Amygdala (tissue), 56 donors: Measurements from ENCODE around the gene WNT3A.

Experiments used
- DNase-seq, 56 donors: peaks; one replicate each; lab custom pipeline; 2025; lab: John Stamatoyannopoulos, UW

WNT3A gene

DNA sequence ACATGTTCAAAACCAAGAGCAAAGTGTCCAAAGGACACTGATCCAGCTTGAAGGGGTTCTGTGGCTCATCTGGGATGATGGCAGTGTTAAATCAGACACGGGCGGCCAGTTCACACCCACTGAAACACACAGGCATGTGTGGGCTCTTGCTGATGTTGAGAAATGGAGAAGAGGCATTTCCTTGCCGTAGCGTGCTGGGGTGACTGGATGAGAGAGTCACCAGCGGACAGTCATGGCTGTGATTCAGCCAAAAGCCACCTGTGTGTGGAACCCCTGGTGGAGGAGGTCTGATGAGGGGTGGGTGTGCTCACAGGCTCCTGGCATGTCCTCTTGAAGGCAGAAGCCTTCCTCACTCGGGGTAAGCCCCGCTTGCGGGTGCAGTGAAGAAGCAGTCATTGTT is 89.1 kb downstream of the WNT3A start:
- DNase-seq: no peak

- no peak for DNase-seq
Observed at GRCh38 chr1:228096416-228097332, 89.9 kb downstream of the WNT3A start.

DNA sequence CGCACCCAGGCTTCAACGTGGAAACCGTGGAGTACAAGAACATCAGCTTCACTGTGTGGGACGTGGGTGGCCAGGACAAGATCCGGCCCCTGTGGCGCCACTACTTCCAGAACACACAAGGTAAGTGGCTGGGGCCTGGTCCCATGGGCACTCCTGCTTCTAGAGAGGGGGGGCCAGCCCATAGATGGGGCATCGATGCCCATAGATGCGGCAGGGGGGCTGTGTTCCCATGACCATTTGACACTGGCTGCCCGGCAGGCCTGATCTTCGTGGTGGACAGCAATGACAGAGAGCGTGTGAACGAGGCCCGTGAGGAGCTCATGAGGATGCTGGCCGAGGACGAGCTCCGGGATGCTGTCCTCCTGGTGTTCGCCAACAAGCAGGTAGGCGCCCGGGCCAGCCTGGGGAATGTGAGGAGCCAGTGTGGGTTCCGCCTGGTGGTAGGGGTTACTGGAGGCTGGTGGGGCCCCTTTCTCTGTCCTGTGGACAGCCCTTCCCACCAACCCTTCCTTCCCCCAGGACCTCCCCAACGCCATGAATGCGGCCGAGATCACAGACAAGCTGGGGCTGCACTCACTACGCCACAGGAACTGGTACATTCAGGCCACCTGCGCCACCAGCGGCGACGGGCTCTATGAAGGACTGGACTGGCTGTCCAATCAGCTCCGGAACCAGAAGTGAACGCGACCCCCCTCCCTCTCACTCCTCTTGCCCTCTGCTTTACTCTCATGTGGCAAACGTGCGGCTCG is 90.7 kb downstream of the WNT3A start:
- DNase-seq: no peak

GRCh38 chr1:228098323-228098931 is 91.6 kb downstream of the WNT3A start:
- no peak for DNase-seq

- no peak for DNase-seq
Observed at GRCh38 chr1:228099331-228099732, 92.5 kb downstream of the WNT3A start.

DNA sequence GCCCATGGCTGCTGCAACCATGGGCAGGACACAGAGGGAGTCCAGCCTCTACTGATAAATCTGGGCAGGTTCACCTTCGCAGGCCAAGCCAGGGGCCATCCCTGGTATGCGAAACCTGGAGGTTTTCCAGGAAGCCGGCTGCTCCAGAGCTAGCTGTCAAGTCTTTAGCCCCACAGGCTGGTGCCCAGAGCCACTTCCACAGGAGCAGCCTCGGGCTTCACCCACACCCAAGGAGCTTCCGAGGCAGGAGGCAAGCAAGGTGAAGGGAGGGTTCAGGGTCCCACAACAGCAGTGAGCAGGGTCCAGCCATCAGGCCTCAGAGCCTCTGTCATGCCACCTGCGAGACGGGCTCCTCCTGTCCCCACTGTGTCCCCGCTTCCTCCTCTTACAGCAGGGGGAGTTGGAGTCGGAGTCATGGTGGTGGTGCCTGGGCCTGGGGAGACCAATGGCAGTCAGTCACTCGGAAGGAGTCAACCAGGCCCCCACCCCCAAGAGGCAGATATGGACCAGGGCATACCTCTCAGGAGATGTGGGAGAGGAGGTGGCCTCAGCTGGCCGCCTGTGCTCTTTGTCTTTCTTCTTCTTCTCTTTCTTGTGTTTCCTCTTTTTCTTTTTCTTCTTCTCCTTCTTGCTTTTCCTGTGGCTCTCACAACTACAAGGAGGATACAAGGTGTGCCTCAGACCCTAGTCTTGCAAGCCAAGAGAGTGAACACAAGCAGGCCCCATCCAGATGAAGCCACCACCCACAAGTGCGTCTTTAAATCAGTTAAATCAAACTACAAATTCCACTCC is 94.2 kb downstream of the WNT3A start:
- DNase-seq: no peak

DNA sequence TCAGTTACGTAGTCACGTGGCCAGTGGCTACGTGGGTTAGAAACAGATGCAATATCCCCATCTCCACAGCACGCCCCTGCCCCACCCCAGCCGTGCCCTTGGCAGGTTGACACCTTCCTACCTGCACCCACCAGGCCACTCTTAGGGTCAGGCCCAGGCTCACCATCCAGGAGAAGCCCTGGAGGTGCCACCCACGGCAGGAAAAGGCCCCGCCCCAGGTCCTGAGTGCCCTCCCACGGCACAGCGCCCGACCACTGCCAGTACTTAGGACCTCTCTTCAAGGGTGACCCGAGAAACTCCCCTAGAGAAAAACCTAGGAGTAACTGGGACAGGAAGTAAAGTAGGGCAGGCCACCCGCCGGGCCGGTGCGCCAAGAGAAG is 94.8 kb downstream of the WNT3A start:
- no peak for DNase-seq

DNA sequence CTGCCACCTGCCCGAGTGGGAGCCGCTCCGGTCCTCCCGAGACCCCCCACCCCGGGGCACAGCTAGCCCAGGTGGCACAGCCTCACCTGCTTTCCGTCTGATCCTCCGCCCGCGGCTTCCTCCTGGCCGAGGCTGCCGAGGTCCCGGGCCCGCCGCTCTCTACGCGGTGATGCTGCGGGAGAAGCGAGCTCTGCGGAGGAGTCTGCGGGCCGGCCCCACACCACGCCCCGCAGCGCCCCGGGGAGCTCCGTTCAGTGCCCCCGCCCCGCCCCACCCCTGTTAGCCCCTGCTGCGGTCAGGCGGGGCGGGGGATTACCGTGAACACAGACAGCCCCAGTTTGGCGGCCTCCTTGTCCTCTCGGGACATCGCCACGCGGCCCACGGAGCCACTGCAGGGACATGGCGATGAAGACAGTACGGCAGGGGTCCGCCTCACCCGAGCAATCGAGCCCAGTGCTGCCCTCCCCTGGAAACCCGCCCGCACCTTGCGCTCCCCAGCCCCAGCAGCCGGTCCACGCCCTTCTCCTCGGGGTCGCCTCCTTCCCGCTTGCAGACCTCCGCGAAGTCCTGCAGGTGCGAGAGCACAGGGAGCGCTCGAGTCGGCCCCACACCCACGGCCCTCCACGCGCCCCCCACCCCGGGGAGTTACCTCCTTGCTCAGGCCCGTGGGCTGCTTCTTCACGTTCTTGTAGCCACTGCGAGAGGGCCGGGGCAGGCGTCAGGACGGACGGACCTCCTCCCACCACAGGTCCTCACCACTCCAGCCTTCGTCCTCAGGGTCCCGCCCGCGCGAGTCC is 95.4 kb downstream of the WNT3A start:
- DNase-seq: peak in 1 of 56 donors; percentile 26

DNA sequence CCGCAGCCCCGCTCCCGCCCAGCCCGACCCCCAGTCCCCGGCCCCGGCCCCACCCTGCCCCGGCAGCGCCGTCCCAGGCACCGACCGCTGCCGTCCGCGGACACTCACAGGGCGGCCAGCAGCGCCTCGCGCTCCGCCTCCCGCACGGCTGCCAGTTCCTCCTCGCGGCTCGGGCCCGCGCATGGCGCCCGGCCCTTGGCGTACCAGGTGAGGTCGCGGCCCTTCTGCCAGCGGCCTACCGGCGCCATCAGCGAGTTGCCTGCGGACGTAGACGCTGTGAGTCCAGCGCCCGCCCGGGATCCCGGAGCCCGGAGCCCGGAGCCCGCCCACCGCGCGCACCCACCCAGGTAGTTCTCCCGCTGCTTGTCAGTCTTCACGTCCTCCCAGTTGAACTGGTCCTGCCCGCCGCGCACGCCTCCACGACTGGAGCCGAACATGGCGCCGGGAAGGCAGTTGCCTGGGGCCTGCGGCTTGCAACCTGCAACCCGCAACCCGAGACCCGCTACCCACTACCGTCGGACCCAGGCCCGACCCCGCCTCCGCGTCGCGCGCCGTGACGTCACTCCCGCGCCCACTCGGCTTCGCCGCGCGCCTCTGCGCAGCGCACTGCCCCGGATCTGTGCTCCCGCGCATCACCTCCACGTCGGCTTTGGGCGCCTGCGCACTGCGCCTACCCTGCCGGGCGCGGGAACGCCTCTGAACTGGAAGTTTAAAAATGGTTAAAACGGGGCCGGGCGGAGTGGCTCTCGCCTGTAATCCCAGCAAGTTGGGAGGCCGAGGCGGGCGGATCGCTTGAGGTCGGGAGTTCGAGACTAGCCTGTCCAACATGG is 96.2 kb downstream of the WNT3A start, which contains the start of gene C1orf35:
TSS of gene C1orf35 (minus strand) at position 535 of the 830 bp plus-strand sequence. CDS start at position 437, 98 bp downstream.
- DNase-seq: peak in 55 of 56 donors; percentile 28 to 94 (median 82)

GRCh38 chr1:228104526-228105269 is 97.9 kb downstream of the WNT3A start:
- no peak for DNase-seq

DNA sequence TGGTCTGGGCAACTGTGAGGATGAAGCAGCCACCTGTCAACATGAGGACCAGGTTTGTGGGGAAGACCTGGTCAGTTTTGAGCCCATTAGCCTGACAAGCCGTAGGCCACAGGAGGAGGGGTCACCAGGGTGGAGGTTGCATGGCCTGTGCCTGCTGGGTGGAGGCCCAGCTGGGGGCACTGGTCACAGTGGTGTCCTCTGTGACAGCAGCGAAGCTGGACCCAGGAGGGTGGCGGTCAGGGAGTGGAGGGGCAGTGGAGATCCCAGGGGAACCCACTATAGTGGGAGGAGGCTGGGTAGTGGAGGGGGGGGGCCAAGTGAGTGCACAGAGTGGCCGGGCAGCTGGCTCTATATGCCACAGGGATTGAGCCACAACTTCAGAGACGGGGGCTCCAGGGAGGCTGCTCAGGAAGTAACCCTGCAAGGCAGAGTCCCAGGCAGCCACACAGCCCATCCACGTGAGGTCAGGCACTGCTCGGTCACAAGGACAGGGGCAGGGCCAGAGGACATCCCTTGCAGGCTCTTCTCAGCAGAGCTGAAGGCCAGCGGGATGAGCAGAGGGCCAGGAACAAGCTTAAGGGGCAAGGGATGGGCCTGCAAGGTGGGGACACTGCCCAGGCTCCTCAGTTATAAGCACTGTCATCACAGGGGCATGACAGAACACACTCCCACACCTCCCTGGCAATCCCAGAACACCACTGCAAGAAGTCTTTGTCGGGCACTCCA is 98.6 kb downstream of the WNT3A start:
- DNase-seq: no peak

- DNase-seq: no peak
Observed at GRCh38 chr1:228105996-228106799, 99.4 kb downstream of the WNT3A start.

DNA sequence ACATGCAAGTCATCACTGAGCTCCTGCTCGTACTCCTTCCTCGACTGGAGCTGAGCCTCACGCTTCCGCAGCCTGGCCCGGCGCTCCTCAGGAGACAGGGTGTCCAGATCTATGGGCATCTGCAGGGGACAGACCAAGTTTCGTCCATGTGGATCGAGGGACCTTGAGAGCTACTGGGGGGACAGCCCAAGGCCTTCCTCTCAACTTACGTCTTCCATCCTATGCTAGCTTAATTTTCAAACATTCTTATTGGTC is 99.9 kb downstream of the WNT3A start:
- DNase-seq: no peak

DNA sequence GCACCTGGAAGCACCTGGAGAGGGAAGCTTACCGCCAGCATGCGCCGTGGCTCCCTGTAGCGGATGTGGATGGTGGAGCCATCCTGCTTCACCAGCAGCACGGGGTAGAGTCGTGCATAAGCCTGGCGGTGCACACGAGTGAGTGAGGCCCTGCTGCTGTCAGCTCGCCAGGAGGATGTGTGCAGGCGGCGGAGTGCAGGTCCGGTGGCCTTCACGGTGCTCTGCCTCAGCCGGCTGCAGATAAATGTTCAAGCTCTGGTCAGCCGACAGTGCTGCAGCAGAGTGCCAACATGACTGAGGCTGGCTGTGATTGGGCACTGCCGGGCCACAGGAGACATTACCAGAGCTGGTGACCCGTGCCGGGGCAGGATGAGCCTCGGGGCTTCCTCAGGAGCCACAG is 100.8 kb downstream of the WNT3A start:
- no peak for DNase-seq

- DNase-seq: no peak
Observed at GRCh38 chr1:228108055-228108690, 101.4 kb downstream of the WNT3A start.

- no peak for DNase-seq
Observed at GRCh38 chr1:228108742-228109072, 101.9 kb downstream of the WNT3A start.
